HG02973 (cell line): ENCODE data around the gene CYB5R2.
"Not testable (repeated sequence)": the region's sequence is repeated elsewhere in the genome, so short reads cannot be mapped to it uniquely, and the experiment has no call there.

ENCODE experiments used
- ATAC-seq: cut with Tn5 transposase; IDR thresholded peaks from one replicate; pipeline ENCODE4 v1.9.1; 2021; ENCODE audit warnings: moderate library complexity; ENCODE audit not compliant: unreplicated experiment

The CYB5R2 gene

DNA sequence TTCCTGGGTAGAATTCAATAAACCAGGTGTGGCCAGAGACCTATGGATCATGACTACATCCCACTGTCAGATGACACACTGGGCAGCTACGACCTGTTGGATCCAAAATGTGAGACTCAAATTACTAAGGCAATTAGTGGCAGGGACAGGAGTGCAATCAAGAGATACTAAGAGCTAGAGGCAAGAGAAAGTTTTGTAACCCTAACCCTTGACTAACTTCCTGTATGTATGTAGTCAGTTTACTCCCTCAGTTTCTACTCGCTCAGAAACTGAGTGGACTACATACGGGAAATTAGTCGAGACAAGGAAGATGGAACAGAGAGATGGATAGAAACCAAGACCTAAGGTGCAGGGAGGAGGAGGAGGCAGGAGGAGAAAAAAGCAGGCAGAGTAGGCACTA lies 2.7 kb downstream of the CYB5R2 start:
- ATAC-seq: no peak

DNA sequence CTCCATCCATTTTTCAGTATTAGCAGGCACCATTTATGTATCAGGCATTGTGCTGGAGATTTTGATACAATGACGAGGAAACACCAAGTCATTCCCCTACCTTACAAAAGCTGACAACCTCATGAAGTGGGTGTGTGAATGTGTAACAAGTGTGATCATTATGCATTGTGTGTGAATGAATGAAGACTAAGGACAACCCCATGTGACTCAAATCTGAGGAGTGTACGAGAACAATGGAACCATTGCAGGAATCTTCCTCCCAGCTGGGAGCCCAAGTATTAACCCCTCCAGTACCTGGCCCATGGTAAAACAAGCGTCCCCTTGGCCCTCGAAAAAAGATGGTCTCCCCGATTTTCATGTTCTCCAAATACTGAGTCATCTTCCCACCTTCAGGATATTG lies 4.4 kb downstream of the CYB5R2 start:
- ATAC-seq: no peak

DNA sequence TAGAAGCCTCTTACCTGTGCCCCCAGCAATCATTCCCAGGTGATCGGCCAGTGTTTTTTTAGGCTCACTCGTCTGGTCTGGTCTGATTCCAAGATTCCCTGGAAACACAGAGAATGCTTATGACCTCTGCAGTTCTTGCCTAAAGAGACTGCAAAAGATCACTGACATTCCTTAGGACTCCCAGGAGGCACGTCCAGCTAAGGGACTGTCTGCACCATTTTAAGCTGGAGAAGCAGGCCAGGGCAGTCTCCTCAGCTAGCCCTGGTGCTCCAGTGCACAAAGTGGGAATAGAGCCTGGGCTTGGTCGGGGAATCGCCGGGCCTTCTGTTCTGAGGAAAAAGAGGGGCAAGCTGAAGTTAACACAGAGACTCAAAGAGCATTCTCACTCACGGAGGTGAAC lies 4.8 kb downstream of the CYB5R2 start:
- no peak for ATAC-seq

DNA sequence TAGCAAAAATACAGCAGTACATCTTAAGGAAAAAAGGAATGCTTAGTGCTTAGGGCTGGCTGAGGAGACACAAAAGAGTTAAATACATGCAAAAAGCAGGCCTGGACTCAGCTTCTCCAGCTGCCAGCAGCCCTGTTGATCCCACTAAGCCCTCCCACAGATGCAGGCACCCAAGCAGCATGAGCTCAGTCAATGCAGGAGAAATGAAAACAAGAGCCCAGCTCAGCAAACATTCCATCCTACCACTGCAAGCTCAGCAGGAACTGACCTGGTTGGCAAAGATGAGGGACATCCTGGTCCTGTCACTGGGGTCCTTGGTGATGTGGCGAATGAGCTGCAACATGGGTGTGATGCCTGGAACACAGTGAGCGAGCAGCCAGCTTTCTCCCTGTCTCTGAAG lies 5.8 kb downstream of the CYB5R2 start:
- no peak for ATAC-seq

DNA sequence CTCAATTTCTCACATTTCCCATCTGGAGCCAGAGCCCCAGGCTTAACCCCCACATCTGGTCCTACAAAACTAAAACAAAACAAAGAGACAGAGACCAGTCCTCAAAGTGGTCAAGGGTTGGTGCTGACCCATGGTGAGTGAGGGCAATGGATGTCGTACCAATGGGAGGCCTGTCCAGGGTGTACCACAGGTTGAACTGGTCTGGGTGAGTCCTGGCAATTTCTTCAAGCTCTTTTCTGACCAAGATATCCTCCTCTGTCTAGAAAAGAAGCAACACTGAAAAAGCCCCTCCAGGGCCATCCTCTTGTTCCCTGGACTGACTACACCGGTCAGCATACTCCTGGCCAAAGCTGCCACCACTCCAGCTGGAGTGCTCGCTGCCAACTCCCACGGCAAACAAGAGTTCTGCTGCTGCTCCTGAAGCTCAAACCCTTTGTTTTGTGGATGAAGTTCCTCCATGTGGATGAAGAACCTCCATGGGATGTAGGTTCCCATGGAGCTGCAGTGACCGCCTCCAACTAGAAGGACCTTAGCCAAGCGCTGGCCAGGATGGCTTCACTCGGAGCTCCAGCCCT lies 6.9 kb downstream of the CYB5R2 start:
- no peak for ATAC-seq

DNA sequence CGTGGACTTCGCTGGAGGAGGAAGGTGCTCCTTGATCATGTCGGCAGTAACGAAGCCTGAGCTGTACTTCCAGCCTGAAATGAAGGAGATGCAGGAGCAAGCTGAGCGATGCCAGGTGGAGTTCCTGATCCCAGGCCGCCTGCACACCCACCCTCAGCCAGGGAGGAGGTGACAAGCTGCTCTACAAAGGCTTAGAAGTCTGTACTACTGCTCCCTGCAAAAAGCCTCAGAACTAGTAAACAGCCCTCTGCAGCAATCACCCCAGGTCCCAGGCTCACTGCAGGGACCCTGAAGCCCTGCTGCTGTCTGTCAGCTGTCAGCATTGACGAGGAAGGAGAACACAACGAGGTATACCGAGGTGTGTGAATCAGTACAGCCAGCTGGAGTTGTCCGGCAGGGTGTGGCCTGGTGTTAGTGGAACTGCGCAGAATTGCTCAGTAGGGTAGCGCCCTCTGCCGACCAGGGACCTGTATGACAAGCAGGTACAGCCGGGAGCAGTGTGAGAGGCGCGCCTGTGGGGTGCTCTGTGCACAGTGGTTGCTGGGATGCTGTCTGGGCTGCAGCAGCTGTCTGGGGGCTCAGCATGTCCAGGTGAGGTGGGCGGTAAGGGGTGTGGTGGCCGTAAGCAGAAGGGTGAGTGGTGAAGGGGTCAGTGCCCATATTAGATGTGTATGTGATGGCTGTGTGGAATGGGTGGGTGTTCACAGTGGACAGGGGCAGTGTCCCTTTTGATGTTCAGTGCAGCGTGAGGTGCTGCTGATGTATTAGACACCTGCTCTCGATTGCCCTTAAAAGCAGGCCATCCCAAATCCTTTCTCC lies 7.6 kb downstream of the CYB5R2 start:
- ATAC-seq: peak; percentile 99

DNA sequence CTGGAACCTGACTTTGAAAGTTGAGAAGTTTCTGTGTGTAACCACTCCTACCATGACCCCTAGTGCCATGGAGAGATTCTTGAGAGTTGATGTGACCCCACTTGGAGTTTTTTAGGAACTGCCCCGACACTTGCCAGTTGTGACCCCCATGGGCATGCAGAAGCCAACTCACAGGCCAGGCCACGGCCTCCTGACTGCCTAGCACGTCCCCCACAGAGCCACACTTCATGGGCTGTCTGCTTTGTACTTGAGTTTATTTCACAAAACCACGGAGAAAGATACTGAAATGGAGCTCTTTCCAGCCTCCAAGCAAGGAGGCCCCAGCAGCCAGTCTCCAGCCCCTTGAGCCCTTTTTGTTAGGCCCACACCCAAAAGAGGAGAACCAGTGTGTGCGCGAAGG lies 8.4 kb downstream of the CYB5R2 start:
- ATAC-seq: no peak

DNA sequence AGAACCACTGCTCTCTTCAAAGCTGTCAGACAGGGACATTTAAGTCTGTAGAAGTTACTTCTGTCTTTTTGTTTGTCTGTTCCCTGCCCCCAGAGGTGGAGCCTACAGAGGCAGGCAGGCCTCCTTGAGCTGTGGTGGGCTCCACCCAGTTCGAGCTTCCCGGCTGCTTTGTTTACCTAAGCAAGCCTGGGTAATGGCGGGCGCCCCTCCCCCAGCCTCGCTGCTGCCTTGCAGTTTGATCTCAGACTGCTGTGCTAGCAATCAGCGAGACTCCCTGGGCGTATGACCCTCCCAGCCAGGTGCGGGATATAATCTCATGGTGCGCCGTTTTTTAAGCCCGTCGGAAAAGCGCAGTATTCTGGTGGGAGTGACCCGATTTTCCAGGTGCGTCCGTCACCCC lies 9.8 kb downstream of the CYB5R2 start:
- not testable (repeated sequence) for ATAC-seq

DNA sequence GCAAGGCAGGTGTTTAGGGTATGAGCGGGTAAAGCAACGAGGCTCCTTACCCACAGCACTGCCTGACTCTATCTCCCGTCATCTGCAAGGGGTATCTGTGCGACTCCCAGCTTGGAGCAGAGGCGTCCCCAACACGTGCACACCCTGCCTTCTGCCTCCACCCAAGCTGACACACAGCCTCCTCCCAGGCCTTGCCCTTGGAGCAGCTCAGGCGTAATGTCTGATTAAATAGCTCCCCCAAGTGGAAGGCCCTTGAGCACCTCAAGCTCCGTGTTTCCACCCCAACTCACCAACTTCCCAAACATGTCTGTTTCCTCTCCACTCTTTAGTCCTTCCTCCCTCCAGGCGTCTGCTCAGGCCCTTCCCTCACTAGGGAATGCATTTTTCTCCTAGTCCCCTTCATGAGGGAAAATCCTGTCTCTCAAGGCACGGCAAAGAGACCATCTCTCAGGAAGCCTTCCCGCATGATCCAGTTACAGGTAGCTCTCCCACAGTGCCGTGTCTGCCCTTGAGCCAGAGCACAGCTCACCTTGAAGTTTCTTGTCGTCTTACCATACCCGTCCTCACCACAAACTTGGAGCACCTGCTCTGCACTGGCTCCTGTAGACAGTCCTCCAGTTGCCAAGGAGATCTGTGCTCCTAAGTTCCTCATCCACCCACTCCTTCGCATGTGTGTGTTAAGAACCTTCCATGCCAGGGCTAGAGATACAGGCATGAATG lies 15.8 kb downstream of the CYB5R2 start:
- no peak for ATAC-seq

DNA sequence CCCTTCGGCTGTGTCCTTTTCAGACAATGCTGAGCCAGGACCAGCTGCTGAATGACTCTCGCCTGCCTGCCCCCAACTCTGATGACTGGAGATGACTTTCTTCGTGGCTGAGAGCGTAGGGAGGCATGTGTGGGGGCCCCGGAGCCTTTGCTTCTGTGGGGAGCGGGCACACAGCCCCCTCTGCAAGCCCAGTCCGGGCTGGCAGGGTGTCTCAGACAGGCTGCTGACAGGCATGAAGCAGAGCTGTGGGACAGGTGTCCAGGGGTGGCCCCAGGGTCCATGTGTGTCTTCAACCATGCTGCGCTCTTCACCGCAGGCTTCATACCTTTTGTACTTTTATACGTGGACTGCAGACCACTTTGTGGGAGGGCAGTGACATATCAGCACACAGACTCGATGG lies 16.6 kb downstream of the CYB5R2 start:
- no peak for ATAC-seq

DNA sequence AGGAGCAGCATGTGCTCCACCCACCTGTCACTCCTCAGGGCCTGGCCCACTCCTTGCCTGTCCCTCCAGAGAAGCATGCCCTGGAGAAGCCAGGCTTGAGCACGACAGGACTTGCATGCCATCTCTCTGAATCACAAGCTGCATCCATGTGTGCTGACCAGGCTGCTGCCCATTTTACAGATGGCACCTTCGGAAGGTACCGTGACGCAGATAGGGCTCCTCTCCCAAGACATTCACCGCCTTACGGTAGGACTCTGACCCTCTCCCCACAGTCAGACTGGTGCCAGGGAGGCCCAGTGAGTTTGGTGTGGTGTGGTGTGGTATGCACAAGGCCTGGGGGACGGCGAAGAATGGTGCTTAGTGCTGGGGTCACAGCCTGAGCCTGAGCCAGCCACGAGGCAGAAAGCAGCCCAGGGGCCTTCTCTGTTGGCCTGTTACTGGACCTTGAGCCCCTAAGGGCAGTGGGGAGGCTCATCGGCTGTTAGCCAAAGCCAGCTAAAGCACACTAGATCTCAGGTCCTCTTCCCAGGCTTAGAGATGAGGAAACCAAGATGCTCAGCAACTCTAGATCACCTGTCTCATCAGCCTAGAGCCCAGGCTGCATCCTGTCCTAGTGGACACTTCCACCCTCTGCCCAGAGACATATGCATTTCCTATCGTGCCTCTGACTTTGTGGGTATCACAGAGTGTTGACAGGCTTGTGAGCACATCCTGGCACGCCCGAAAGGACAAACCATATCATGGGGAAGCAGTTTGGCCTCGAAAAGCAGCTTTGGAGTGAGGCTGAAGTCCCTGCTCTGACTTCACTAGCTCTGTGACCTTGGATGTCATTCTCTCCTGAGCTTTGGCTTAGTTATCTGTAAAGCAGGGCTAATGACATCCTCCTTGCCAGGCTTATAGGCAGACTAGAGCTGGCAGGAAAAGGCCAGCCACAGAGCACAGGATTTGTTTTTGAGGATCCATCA lies 17.8 kb downstream of the CYB5R2 start:
- ATAC-seq: no peak

DNA sequence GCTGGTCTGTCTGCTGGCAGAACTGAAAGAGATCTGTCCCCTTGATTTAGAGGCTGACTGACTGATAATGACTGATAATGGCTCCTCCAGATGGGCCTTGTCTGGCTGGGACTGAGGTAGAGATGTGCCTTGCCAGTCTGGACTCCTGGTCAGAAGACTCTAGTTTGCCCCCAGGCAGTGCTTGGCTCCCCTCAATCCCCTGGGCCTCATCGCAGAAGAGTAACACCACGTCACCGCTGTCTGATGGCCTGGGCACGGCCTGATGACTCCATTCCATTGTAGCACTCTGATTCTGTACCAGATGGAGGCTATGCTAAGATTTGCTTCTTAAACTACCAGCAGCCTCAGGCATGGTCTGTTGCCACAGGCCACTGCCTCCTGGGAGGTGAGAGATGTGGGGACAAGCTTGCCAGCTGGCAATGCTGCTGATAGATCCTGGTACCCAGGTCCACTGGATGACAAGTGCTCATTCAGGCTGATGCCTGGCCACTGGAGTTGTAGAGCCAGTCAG lies 19.1 kb downstream of the CYB5R2 start:
- no peak for ATAC-seq

DNA sequence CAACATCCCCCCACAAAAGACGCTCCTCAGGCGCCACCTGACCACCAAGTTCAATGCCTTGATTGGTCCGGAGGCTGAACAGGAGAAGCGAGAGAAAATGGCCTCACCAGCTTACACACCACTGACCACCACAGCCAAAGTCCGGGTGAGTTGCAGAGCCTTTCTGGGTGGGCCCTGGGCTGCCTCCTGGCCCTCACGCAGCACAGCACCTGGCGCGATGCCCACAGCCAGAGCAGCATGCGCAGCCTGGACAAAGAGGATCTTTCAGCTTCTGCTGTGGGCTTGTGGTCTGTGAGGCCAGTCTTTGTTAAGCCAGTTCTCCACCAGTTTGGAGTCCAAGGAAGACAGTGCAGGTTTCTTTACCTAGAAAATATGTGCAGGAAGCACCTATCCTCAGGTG lies 21.6 kb downstream of the CYB5R2 start:
- ATAC-seq: no peak

DNA sequence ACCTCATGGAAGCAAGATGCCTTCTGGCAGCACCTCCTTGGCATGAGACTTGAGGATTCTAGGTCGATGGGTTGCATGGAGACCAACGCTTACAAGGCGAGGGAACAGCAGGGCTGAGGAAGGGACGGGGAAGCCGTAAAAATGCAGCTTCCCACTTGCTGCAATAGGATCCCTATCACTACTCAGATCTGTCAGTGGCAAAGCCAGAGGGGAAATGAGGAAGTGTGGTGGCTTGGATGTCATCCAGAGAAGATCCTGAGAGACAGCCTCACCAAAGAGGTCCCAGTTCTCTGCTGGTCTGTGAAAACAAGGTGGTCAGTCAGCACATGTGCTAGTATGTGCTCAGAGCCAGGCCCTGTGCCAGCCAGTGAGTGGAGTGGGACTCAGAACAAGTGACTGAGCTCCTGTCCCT lies 22.2 kb downstream of the CYB5R2 start:
- ATAC-seq: no peak

DNA sequence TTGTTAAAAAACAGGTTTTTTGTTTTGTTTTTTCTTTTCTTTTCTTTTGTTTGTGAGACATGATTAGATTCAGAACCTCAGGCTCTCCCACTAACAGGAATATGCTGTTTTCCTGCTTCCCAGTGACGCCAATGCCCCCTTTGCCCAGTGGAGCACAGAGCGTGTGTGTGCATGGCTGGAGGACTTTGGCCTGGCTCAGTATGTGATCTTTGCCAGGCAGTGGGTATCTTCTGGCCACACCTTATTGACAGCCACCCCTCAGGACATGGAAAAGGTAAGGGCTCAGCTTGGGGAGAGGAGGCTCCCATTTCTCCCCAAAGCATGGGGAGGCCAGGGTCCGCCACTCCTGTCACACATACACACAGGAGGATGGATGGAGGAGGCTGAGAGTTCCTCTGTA lies 25.0 kb downstream of the CYB5R2 start:
- ATAC-seq: no peak

DNA sequence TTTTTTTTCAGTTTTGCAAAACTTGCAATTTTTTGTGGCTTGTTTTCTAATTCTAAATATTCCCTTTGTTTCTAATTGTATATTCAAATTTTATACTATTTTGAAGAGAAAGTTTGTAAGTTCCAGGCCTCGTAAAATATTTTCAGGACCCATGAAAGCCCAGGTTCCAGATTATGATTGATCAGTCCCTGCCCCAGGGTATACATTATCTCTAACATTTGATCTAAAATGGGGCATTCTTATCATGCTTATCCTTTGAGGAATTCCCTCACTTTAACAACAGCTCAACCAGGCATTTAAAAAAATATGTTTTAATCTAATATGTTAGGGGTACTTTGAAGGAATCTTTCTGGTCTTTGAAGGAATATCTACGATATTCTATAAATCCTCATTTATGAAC lies 26.4 kb downstream of the CYB5R2 start:
- no peak for ATAC-seq

DNA sequence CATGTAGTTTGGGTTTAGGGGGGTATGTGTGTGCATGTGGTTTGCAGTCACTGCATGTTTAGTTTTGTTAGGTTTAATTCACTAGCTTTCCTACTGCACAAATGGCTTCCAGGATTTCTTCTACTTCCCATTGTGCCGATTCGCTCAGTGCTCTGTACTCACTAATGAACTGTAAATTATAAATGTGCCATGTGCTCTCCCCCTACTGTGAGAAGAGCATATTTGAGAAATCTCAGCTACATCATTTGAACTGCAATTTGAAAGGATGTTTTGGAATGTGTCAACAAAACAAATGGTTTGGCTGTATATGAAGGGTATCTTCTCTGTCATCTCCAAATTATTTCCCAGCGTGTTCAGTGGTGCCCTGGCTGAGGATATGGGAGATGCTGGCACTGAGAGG lies 28.1 kb downstream of the CYB5R2 start:
- no peak for ATAC-seq

DNA sequence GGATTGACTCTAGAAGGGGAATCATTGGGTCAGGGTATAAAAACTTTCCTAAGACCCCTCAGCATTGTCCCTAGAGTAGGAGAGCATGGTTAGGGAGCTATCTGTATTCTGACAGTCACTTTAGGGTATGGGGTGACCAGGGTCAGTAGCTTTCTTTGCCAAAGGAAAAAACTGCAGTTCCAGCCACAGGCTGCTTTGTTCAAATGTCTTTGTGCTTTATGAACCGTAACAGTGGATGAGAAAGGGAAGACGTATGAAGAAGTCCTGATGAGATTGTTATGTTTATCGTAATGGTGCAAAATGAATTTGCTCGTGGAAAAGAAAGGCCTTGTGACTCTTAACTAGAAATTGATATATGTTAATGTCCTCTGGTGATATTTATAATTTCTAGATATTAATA lies 30.0 kb downstream of the CYB5R2 start:
- no peak for ATAC-seq

DNA sequence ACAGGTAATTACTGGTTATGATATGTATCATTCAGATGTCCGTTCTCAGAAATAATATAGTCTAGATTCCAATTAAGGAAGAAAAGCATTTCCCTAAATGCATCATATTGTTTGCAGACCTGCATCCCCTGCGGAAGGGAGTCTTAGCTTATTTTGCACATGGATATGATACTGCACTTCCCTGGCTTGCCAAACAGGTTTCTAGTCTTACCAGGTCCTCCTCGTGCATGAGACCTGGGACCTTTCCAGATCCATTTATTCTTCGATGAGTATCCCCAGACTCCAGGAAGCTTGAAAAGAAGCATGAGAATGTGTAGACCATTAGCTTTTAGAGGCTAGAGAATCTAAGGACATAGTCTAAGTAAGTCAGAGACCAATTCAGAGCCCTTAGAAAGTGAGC lies 30.6 kb downstream of the CYB5R2 start:
- ATAC-seq: no peak

DNA sequence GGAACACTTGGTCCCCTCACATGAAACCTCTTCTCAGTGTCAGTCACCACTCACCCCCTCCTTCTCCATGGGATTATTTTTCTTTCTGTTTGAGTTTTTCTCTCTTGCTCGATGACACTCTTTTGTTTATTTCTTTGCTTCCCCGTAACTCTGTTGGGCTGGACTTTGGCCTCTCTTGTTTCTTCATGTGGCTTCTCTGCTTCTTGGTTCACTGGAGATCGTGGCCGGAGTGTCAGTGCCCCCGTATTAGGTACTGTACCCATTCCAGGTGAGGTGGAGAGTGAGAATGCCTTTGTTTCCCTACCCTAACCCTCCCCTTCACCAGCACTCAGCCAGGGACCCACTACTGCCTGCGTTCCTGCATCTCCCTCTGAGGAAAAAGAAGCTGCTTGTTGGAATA lies 32.5 kb downstream of the CYB5R2 start:
- no peak for ATAC-seq

DNA sequence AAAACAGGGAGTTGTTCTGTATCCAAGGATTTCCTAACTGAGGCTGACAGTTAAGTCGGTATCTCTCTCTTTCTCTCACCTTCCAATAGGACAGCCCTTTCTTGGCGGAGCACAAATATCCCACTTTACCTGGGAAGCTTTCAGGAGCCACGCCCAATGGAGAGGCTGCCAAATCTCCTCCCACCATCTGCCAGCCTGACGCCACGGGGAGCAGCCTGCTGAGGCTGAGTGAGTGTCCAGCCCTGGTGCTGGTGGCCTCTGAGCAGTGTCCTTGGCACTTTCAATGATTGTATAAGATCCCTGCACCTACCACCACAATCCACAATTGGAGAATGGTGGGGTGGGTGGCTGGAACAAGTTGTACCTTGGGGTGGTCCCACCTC lies 33.7 kb downstream of the CYB5R2 start:
- no peak for ATAC-seq
